Myocyte (in vitro differentiated cells): ENCODE measurements around the gene MGAT4A. TPM values are rescaled to one million over a fixed set of nuclear protein-coding genes. Genes with fewer than 3 reads are reported as not detected.
A peak's percentile ranks its signal among the peaks of the same experiment; 100 is the strongest.
"Not testable (repeated sequence)": the region's sequence is repeated elsewhere in the genome, so short reads cannot be mapped to it uniquely, and the experiment has no call there.

ENCODE experiments used
- DNase-seq: peaks from one replicate; pipeline ENCODE4 v3.0.0-alpha.2; 2012; ENCODE audit warnings: low read depth
- total RNA-seq: library from RNA; depleted of rRNA; stranded (reverse); fragments of >200 nt; gene quantifications from 2 replicates; pipeline ENCODE4 v1.2.3, GENCODE V29; 2014

MGAT4A gene
- total RNA-seq, 1 donor from 2014 or later, result 0.16 TPM

DNA sequence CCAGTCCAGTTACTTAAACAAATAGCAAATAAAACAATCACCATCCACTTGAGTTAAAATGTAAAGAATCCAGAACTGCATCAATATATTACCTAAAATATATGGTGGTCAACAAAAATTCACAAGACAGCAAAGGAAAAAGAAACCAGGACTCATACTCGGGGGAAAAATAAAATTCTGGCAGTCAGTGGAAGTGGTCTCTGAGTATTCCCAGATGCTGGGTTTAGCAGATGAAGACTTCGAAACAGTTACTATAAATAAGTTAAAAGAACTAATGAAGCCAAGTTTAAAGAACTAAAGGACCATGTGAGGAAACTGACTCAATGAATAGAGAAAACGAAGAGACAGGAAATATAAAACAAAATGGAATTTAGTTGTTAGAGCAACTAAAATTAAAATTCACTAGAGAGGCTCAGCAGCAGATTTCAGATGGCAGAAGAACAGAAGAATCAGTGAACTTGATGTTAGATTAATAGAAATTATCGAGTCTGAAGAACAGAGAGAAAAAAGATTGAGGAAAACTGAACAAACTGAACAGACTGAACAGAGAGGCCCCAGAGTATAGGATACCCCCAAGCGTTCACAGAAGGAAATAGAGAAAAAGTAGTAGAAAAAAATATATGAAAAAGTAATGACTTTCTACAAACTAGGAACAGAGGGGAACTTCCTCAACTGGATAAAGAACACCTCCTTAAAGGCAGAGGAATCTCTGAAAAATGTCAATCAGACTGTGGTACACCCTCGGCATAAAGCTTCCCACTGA is 27.9 kb downstream of the MGAT4A start:
- DNase-seq, result no peak

DNA sequence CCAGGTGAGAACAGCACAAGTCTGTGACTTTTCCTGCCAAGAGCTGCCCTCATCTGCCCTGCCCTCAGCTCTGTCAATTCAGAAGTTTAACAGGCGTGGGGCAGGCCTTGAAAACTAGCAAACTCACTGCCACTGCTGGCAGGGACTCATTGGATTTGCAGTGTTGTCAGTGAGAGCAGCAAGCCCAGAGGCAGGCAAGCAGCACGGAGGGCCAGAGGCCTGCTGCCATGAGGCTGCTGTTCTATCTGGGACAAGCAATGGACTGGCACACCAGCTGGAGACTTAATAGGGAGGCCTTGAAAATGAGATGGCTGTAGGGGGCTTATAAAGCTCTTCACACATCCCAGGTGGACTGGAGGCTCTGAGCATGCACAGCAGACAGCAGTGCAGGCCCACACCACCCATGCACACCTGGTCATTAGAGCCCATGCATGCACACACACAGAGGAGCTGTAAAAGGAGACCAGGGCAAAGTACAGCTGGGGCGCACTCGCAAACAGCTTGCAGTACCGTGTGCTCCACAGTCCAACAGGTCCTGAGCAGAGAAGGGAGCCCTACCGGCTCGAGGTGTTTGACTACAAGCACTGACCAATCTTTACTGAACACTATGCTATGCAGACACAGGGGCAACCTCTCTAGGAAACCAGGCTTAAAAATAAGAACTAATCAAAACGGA is 28.7 kb downstream of the MGAT4A start:
- no peak for DNase-seq

GRCh38 chr2:98701230-98701629 is 29.7 kb downstream of the MGAT4A start:
- no peak for DNase-seq

DNA sequence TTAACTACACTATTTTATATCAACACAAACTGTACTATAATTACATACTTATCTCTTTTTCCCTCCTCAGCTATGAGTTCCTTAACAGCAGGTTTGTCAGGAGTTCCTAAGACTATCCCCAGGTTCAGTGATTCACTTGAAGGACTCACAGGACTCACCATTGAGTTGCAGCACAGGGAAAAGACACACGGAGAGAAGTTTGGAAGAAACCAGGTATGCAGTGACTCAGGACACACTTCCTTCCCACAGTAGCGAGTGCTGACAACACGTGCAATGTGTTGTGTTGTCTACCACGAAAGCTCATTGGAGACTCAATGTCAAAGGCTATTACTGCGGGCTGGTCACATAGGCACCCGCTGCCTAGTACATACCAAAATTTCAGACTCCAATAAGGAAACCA is 32.0 kb downstream of the MGAT4A start:
- no peak for DNase-seq

DNA sequence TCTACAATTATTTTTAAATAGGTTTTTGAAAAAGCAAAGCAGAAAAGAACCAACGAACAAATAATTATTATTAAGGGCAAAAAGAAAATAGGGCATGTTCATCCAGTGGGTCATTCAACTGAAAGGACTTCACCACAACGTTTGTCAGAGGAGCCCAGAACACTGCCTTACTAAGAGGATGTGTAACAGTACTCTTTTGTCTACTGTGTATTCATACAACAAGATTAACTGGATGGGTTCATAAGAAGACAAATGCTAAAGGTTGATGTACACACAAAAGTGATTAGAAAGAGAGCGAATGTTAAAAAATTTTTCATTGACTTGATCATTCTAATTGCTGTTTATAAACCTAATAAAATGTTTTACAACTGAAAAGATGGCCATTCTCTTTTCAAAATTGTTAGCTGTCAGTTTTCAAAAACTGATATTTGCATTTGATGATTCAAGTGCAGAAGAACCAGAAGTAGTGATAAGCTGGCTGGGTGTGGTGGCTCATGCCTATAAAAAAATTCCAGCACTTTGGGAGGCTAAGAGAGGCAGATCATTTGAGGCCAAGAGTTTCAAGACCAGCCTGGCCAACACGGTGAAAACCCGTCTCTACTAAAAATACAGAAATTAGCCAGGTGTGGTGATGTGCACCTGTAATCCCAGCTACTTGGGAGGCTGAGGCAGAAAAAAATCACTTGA is 33.1 kb downstream of the MGAT4A start:
- no peak for DNase-seq

GRCh38 chr2:98696200-98696599 is 34.7 kb downstream of the MGAT4A start:
- DNase-seq, result no peak

DNA sequence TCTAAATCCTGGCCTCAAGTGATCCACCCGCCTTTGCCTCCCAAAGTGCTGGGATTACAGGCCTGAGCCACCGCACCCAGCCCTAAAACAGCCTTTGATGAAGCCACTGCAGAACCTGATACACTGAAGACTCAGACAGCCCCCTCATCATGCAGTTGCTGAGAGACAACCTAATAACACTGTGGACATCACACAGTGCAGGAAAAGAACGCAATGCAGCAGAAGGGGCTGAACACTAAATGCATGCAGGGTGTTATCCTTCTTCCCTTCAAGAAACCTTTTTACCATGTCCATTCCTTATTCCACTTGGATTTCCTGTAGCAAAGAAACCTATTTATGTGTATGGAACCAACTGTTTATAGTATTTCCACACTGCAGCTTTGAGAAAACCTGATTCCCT is 35.7 kb downstream of the MGAT4A start:
- DNase-seq, result no peak

DNA sequence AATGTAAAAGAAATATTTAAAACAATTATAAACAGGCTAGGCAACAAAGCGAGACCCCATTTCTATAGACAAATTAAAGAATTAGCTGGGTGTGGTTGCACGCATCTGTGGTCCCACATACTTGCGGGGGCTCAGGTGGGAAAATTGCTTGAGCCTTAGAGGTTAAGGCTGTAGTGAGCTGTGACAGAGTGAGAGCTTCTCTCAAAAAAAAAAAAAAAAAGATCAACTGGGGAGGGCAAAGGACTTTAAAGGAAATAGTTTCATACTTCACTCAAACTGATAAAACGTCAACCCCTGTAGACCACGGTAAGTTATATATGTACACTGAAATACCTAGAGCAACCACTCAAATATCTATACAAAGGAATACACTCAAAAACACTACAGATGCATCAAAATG is 37.5 kb downstream of the MGAT4A start:
- DNase-seq, result no peak

GRCh38 chr2:98692090-98693054 is 38.6 kb downstream of the MGAT4A start:
- DNase-seq, result no peak

- no peak for DNase-seq
Observed at GRCh38 chr2:98691303-98691702, 39.6 kb downstream of the MGAT4A start.

- no peak for DNase-seq
Observed at GRCh38 chr2:98685930-98686887, 44.7 kb downstream of the MGAT4A start.

GRCh38 chr2:98683728-98684127 is 47.2 kb downstream of the MGAT4A start:
- no peak for DNase-seq

DNA sequence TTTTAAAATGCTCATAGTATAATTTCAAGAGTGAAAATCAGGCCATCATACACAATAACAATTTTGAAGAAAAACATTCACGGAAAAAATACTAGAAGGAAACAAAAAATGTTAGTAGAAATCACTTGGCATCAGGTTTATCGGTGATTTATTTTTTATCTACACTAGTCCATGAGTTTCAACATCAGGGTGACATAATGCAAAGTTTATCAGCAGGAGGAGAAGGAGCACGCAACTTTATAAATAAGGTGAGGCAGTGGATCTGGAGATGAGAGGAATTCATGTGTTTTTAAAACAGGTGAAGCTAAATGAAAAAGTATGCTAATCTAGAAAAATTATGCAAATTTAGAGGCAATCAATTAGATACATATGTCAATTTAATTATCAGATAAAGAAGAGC is 54.2 kb downstream of the MGAT4A start:
- no peak for DNase-seq

DNA sequence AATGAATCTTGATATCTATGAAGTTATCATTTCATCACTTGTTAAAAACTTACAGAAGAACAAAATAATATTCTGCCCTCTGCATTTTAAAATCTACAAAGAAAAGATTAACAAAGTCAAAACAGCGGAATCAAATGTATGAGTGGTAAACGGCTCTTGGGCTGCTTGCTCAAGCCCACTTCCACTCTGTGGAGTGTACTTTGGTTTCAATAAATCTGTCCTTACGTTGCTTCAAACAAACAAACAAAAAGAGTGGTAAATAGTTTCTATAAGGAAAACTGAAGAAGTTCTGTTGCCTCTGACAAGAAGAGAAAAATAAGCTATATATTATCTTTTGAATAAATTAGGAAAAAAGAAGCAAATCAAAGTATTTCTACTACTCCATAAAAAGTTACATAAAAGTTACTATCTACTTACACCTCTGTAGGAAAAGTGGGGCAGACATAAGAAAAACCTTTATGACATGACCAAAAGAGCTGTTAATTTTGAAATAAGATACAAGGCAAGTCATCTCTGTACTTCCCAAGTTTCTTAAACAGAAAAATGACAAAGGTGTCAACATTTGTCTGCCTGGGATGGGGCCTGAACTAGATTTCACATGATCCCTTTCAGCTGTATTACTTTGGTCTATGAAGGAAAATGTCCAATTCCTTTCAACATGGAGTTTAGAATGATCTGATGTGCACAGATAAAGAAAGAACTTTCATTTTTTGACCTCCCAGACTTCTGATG is 56.5 kb downstream of the MGAT4A start:
- no peak for DNase-seq

DNA sequence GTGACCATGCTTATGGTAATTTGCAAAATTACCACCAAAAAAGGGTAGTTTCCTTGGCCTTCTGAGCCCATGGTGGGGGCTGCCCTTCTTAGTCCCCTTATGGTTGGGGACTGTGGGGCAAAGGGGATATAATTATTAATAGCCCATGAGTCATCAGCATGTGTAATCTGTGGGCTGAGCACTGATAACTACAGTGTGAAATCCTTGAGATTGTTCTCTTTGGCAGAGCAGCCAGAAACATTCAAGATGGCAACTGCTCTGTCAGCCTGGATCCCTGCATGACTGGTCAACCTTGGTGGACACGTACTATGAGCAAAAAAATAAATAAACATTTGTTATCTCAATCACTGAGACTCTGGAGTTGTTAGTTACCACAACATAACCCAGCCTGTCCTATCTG is 61.3 kb downstream of the MGAT4A start:
- DNase-seq, result peak; percentile 24

DNA sequence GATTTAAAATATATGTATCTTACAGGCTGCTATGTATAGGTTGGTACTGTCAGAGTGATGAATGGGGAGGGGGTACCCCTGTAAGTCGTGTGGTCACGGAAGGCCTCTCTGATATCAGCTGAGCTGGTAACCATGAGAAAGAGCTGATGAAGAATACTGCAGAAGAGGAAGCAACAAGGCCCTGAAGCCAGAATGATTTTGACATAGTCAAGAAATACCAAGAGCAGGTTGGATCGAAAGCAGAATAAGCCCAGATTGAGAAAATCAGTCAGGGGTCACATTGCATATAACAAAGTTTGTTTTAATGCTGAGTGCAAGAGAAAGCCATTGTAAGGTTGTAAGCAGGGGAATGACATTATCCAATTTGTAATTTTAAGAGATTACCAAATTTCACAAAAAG is 65.3 kb downstream of the MGAT4A start:
- DNase-seq, result no peak

DNA sequence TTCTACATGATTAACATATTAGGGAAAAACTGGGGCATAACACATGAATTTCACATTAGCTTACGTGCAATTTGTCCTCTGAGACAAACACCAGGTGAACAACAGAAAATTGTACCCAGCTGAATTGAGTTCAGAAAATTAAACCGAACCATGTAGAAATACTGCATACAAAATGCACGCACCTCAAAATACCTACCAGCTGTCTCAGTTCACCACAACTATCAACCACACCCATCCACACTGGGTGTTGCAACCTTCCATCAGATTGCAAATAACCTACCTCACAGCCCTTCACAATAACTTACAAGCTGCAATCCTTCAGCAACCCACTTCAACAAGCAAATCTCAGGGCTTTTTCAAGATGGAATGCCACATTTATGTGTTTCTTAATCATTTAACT is 66.6 kb downstream of the MGAT4A start:
- peak; percentile 53 for DNase-seq

GRCh38 chr2:98663511-98664090 is 67.3 kb downstream of the MGAT4A start:
- DNase-seq, result no peak

GRCh38 chr2:98659491-98659840 is 71.5 kb downstream of the MGAT4A start:
- not testable (repeated sequence) for DNase-seq
